Measurements from ENCODE around the gene TNNI3K. TPM values are rescaled to one million over a fixed set of nuclear protein-coding genes. Genes with fewer than 3 reads are reported as not detected.
A peak's percentile ranks its signal among the peaks of the same experiment; 100 is the strongest.

Gene TNNI3K
- total RNA-seq, 1 donor from 2014 or later, result 12.5 TPM

- no peak for DNase-seq (ENCODE audit: low spot score)
Observed at GRCh38 chr1:74280642-74281396, 45.6 kb downstream of the TNNI3K start.

DNA sequence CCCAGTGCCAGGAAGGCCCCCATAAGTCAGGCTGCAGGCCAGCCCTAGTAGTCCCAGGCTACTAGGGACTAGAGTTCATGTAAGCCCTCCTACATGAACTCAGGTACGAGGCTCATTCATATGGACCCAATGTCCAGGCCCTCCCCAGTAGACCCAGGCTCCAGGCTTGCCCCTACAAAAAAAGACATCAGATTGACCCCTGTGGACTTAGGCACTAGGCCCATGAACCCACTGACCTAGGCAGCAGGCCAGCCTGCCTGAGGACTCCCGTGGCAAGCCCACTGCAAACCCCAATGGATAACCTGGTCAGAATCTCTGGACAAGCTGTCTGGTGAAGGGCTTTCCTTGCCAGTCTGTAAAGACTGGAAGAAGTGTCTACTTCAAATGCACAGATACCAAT is 51.2 kb downstream of the TNNI3K start:
- DNase-seq (ENCODE audit: low spot score), result no peak

- DNase-seq (ENCODE audit: low spot score), result no peak
Observed at GRCh38 chr1:74314438-74314837, 79.3 kb downstream of the TNNI3K start.

DNA sequence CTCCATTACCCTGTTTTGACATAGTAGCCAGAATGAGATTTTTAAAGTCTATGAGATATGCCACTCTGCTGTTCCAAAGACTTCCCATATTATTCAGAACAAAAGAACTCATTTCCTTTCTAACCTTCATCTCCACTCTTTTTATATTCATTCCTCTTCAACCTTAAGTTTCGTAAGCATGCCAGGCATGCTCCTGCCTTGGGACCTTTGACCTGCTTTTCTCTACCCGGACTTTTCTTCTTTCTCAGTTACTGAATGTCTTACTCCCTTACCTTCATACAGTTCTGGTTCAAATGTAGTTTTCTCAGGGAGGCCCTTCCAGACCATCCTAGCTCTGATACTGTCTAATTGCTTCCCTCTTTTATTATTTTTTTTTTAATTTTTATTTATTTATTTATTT is 81.1 kb downstream of the TNNI3K start:
- DNase-seq (ENCODE audit: low spot score), result no peak

- DNase-seq (ENCODE audit: low spot score), result no peak
Observed at GRCh38 chr1:74317663-74318062, 82.5 kb downstream of the TNNI3K start.

GRCh38 chr1:74323937-74324473 is 88.8 kb downstream of the TNNI3K start:
- no peak for DNase-seq (ENCODE audit: low spot score)

DNA sequence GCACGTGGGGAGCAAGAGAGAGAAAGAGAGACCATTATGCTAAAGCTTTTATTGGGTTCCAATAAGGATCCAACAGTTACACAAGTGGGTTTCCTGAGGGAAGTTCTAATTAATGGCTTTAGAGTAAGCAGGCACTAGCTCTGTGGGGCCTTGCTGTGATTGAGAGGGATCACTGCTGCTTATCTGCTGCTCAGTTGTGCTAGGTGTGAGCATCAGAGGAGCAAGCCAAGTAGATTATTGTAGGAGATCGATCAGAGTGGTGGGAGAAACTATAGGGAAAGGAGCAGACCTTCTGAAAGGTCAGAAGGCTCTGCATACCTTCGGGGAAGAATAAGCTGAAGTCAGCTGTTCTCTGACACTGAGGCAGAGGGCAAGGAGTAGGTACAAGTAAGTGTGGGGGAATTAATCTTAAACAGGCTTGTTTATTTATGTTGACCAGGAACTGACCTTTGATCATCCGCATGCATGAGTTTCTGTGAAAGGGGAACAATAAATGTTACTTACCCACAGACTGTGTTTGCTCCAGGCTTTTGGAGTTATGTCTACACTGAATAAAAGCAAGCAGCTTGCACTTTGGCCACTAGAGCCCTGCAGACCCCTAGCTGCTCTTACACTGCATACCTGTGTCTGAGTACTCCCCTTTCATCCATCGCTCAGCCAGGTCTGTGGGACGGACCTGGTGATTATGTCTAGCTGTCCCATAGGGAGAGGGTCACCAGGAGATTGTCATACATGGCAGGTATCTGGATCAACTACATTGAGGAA is 89.7 kb downstream of the TNNI3K start:
- DNase-seq (ENCODE audit: low spot score), result no peak

GRCh38 chr1:74328851-74329250 is 93.7 kb downstream of the TNNI3K start:
- DNase-seq (ENCODE audit: low spot score), result no peak

DNA sequence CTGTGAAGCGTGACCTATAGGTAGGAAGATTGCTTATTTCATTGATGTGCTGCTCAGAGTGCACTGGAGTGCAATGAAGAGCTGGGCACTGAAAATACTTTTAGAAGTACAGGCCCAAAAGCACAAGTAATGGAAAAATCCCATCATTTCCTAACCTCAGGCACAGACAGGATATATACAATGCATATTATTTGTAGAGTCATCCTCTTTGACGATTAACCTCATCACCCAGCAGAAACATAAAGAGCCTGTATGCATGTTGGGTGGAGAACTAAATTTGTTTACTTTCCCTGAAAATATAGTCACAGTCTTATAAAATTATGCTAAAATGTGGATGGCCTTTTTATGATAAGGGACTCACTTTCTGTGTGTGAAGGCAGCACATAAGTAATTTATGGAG is 98.1 kb downstream of the TNNI3K start:
- no peak for DNase-seq (ENCODE audit: low spot score)

DNA sequence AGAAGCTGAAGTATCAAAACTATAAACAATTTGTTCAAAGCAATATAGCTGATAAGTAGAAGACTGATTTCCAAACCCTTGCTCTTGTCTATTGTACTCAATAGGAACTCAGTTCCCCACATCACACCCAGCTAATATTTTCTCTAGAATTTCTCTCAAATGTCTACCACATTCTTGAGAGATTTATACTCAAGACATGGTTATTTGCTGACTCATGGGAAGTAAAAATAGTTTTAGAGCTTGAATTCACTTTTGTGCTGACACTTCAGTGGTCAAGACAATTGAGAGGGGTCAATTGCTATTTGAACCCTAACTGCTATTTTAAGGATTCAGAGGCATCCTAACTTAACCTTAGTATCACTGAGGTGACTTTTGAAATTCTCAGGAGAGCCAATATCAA is 99.0 kb downstream of the TNNI3K start:
- DNase-seq (ENCODE audit: low spot score), result no peak

DNA sequence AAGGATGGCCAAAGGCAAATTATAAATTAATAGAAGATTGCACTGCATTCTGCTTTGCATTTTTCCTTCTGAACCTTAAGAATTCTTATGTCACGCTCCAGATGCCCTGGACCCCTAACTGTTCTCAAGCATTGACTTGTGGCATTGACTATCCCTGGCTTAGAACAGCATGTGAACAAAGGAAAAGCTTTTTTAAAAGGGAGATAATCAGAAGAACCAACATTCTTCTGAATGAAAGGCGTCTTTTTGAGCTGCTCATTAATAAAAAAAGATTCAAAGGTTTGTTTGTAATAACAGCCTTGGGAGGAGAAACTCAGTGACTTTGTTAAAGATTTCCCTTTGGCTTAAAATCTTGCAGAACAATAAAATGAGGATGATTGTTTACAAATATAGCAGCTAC is 105.5 kb downstream of the TNNI3K start:
- no peak for DNase-seq (ENCODE audit: low spot score)

- DNase-seq (ENCODE audit: low spot score), result no peak
Observed at GRCh38 chr1:74341702-74342339, 106.6 kb downstream of the TNNI3K start.

GRCh38 chr1:74343216-74343615 is 108.0 kb downstream of the TNNI3K start:
- peak; percentile 93 for DNase-seq (ENCODE audit: low spot score)

- no peak for DNase-seq (ENCODE audit: low spot score)
Observed at GRCh38 chr1:74344387-74344786, 109.2 kb downstream of the TNNI3K start.

GRCh38 chr1:74356493-74356892 is 121.3 kb downstream of the TNNI3K start:
- DNase-seq (ENCODE audit: low spot score), result no peak

DNA sequence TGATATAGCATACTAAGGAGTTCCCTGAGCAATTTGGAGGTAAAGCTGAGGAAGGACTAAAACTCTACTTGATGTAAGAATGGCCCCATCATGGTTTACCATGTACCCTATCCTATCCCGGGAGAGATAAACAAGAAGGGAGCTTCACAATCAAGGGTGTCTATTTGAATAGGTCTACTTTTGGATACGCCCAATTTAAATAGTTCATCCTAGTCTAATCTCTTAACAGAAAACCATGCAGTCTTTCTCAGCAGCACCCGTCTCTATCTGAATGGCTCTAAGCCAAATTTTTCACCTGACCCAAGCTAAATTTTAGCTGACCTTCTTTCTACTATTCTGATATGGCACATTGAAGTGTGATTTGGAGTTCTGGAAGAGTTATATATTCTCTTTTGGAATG is 122.0 kb downstream of the TNNI3K start:
- DNase-seq (ENCODE audit: low spot score), result no peak

GRCh38 chr1:74357756-74358155 is 122.6 kb downstream of the TNNI3K start:
- no peak for DNase-seq (ENCODE audit: low spot score)

- no peak for DNase-seq (ENCODE audit: low spot score)
Observed at GRCh38 chr1:74362691-74363090, 127.5 kb downstream of the TNNI3K start.

- peak; percentile 30 for DNase-seq (ENCODE audit: low spot score)
Observed at GRCh38 chr1:74363220-74363619, 128.0 kb downstream of the TNNI3K start.

GRCh38 chr1:74367175-74367813 is 132.1 kb downstream of the TNNI3K start:
- peak; percentile 93 for DNase-seq (ENCODE audit: low spot score)

- no peak for DNase-seq (ENCODE audit: low spot score)
Observed at GRCh38 chr1:74368335-74368734, 133.1 kb downstream of the TNNI3K start.

- peak; percentile 52 for DNase-seq (ENCODE audit: low spot score)
Observed at GRCh38 chr1:74375376-74375775, 140.2 kb downstream of the TNNI3K start.
